H1 (cell line): ENCODE results near the gene NR5A2. TPM values are rescaled to one million over a fixed set of nuclear protein-coding genes. Genes with fewer than 3 reads are reported as not detected.

Experiments used
- BACH1 ChIP-seq: IDR thresholded peaks from 2 replicates; pipeline ENCODE4 v1.6.1; 2012; ENCODE audit warnings: low read length, improper control_type of control experiment
- CHD1 ChIP-seq: IDR thresholded peaks from 2 replicates; pipeline ENCODE4 v1.6.1; 2012; ENCODE audit warnings: low read depth, low read length, improper control_type of control experiment
- CREB1 ChIP-seq: IDR thresholded peaks from 2 replicates; pipeline ENCODE4 v1.6.1; 2012; ENCODE audit warnings: inconsistent platforms
- GABPA ChIP-seq: IDR thresholded peaks from 2 replicates; pipeline ENCODE4 v1.6.1; 2011; ENCODE audit warnings: mild to moderate bottlenecking, low read length, moderate library complexity, borderline replicate concordance; ENCODE audit not compliant: insufficient read depth
- KDM1A ChIP-seq: fragments of 200-600, 300-600 bp; sonication (generic); IDR thresholded peaks from 2 replicates; pipeline ENCODE4 v1.7.1; 2016; ENCODE audit warnings: mild to moderate bottlenecking, low read length, borderline replicate concordance
- POLR2A ChIP-seq, 2 experiments: IDR thresholded peaks; 1 replicate in 1 of 2; 2 replicates in 1 of 2; pipeline ENCODE4 v1.6.1; 2011; ENCODE audit warnings: low read depth in 2 of 2, low read length in 2 of 2, mild to moderate bottlenecking in 2 of 2; ENCODE audit errors: control extremely low read depth in 1 of 2
- POLR2AphosphoS5 ChIP-seq: IDR thresholded peaks from 2 replicates; pipeline ENCODE4 v1.6.1; 2011; ENCODE audit warnings: low read depth, low read length
- RNF2 ChIP-seq: fragments of 200-900, 300-1000 bp; sonication (generic); IDR thresholded peaks from 2 replicates; pipeline ENCODE4 v1.7.1; 2016; ENCODE audit warnings: borderline replicate concordance, low read depth, mild to moderate bottlenecking, antibody characterized with exemption, low read length; ENCODE audit not compliant: poor library complexity, severe bottlenecking; ENCODE audit errors: missing control alignments
- polyA plus RNA-seq, 7 experiments: library from polyadenylated mRNA; depleted of rRNA in 3 of 7; stranded (reverse) in 5 of 7; unstranded in 2 of 7; fragments of >200 nt in 5 of 7; fragments of 200-250 nt in 2 of 7; gene quantifications; 1 replicate in 5 of 7; 2 replicates in 1 of 7; 4 replicates in 1 of 7; pipeline versions ENCODE4 v1.2.1 to v1.2.3, GENCODE V29; 2011 to 2013; ENCODE audit warnings: missing spikeins in 2 of 7, mixed read lengths in 2 of 7
- total RNA-seq: library from RNA; stranded (reverse); fragmentation: NEBNext Ultra II Directional; extraction: Animal tissue kit (Norgen Biotek cat#: 25700); gene quantifications from 2 replicates; pipeline ENCODE4 v1.2.1, GENCODE V29; 2021
- TF ChIP-seq, protein P1 (sequence below): fragments of 300-600 bp; sonication (generic); IDR thresholded peaks from 2 replicates; pipeline ENCODE4 v1.7.1; 2012; ENCODE audit warnings: low read length, moderate library complexity, mild to moderate bottlenecking, inconsistent platforms; ENCODE audit not compliant: insufficient replicate concordance

NR5A2 gene
- total and polyA plus RNA-seq, 2 of the 8 experiments (the other 6 are each of a cell fraction or from before 2014, with no cell fraction given) = 1.7 to 11.6 TPM

DNA sequence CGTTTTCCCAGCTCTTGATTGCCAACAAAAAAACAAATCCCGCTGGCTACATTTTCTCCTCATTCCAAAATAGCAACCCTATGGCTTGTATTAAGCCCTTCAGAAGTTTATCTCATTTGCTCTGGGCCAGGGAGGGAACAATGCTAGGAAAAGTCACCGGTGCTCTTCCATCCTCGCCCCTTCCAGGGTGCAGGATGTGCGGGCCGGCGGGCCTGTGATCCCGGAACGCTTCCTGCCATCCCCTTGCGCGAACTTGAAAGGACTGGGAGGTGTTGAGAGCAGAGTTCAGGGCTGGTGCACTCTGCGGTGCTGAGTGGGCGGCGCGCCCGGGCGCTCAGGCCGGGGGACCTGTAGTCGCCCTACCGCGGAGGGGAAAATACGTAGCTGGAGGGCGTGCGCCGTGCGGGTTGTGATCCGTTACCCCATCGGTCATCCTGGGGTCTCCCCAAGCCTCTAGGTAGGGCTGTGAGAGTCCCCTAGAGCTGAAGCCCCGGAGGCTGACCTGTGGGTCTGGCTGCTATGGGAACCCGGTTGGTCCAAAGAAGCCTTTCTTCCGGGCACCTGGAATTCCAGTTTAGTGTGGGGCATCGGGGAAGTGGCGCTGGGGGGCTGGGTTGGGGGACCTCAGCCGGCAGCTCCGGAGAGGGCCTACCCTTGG lies 13.1 kb downstream of the NR5A2 start (continued):
- TF ChIP-seq, protein P1, sequence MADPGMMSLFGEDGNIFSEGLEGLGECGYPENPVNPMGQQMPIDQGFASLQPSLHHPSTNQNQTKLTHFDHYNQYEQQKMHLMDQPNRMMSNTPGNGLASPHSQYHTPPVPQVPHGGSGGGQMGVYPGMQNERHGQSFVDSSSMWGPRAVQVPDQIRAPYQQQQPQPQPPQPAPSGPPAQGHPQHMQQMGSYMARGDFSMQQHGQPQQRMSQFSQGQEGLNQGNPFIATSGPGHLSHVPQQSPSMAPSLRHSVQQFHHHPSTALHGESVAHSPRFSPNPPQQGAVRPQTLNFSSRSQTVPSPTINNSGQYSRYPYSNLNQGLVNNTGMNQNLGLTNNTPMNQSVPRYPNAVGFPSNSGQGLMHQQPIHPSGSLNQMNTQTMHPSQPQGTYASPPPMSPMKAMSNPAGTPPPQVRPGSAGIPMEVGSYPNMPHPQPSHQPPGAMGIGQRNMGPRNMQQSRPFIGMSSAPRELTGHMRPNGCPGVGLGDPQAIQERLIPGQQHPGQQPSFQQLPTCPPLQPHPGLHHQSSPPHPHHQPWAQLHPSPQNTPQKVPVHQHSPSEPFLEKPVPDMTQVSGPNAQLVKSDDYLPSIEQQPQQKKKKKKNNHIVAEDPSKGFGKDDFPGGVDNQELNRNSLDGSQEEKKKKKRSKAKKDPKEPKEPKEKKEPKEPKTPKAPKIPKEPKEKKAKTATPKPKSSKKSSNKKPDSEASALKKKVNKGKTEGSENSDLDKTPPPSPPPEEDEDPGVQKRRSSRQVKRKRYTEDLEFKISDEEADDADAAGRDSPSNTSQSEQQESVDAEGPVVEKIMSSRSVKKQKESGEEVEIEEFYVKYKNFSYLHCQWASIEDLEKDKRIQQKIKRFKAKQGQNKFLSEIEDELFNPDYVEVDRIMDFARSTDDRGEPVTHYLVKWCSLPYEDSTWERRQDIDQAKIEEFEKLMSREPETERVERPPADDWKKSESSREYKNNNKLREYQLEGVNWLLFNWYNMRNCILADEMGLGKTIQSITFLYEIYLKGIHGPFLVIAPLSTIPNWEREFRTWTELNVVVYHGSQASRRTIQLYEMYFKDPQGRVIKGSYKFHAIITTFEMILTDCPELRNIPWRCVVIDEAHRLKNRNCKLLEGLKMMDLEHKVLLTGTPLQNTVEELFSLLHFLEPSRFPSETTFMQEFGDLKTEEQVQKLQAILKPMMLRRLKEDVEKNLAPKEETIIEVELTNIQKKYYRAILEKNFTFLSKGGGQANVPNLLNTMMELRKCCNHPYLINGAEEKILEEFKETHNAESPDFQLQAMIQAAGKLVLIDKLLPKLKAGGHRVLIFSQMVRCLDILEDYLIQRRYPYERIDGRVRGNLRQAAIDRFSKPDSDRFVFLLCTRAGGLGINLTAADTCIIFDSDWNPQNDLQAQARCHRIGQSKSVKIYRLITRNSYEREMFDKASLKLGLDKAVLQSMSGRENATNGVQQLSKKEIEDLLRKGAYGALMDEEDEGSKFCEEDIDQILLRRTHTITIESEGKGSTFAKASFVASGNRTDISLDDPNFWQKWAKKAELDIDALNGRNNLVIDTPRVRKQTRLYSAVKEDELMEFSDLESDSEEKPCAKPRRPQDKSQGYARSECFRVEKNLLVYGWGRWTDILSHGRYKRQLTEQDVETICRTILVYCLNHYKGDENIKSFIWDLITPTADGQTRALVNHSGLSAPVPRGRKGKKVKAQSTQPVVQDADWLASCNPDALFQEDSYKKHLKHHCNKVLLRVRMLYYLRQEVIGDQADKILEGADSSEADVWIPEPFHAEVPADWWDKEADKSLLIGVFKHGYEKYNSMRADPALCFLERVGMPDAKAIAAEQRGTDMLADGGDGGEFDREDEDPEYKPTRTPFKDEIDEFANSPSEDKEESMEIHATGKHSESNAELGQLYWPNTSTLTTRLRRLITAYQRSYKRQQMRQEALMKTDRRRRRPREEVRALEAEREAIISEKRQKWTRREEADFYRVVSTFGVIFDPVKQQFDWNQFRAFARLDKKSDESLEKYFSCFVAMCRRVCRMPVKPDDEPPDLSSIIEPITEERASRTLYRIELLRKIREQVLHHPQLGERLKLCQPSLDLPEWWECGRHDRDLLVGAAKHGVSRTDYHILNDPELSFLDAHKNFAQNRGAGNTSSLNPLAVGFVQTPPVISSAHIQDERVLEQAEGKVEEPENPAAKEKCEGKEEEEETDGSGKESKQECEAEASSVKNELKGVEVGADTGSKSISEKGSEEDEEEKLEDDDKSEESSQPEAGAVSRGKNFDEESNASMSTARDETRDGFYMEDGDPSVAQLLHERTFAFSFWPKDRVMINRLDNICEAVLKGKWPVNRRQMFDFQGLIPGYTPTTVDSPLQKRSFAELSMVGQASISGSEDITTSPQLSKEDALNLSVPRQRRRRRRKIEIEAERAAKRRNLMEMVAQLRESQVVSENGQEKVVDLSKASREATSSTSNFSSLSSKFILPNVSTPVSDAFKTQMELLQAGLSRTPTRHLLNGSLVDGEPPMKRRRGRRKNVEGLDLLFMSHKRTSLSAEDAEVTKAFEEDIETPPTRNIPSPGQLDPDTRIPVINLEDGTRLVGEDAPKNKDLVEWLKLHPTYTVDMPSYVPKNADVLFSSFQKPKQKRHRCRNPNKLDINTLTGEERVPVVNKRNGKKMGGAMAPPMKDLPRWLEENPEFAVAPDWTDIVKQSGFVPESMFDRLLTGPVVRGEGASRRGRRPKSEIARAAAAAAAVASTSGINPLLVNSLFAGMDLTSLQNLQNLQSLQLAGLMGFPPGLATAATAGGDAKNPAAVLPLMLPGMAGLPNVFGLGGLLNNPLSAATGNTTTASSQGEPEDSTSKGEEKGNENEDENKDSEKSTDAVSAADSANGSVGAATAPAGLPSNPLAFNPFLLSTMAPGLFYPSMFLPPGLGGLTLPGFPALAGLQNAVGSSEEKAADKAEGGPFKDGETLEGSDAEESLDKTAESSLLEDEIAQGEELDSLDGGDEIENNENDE = no peak
- TF ChIP-seq POLR2A (IDR thresholded peaks at IDR 0.05; ENCODE audit: control extremely low read depth in 1 of 2, low read depth in 2 of 2, low read length in 2 of 2) = no peak
- no peak for TF ChIP-seq CHD1
- TF ChIP-seq CREB1 = 0 out of 2 replicates have a peak, but pooled peaks have one; percentile 9
- TF ChIP-seq KDM1A = peak; percentile 28; the same call in 1 of the 2 replicates
- no peak for TF ChIP-seq BACH1
- TF ChIP-seq POLR2AphosphoS5 = no peak
- TF ChIP-seq GABPA = peak; percentile 86; the same call in 1 of the 2 replicates
- TF ChIP-seq RNF2 = peak; percentile 38
